Stimulated activated CD8-positive, alpha-beta memory T cell treated with anti-CD3 and anti-CD28 coated beads, Interleukin-4, amount 100 ng/mL, for 4 hours (primary cell): ENCODE data around the gene ISCA2.
"Not testable (repeated sequence)": the region's sequence is repeated elsewhere in the genome, so short reads cannot be mapped to it uniquely, and the experiment has no call there.

Source experiments
- DNase-seq, 2 donors: peaks; one replicate each; pipeline ENCODE4 v3.0.0-alpha.2; 2020; ENCODE audit warnings: low read depth in 2 of 2, low spot score in 1 of 2

ISCA2 gene

GRCh38 chr14:74526854-74527585 lies 33.5 kb downstream of the ISCA2 start:
- DNase-seq: no peak

DNA sequence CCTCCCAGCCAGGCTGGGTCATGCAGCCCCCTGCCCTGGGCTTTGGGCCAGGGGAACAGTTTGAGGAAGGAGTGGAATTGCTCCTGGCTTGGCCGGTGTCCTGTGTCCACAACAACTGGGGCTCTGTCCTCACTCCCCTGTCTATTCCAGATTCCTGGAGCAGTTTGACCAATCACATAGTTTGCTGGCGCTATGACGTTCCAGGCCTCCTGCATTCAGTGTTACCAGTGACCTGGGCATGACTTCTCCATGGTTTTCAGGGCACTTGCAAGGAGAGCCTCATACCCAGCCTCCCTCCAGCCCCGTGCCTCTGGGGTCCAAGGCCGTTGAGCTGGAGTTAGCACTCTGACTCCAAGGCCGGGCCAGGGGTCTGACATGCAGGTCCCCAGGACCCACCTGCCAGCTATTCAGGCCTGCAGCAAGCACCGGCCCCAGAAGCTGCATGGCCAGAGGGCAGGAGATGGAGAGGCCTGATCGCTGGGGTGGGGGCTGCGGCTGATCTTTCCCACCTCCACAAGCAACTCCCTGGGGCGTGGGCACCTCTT lies 34.2 kb downstream of the ISCA2 start:
- DNase-seq: no peak

- DNase-seq: no peak
Observed at GRCh38 chr14:74528406-74528805, 34.8 kb downstream of the ISCA2 start.

DNA sequence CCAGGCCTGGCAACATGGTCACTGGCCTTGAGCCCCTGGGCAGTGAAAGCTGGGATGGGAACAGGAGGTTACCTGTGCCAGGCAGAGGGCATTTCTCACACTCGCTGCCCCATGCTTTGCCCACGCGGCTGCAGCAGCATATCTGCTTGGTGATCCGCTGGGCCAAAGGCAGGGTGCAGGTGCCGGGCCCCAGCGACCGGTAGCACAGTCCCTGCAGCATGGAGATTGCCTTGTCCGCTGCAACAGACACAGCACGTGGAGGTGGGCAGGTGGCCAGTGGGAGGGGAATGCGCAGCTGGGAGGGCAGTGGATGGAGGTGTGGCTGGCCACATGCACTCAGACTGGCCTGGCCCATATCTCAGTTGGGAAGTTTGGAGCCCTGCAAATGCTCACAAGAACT lies 35.3 kb downstream of the ISCA2 start:
- DNase-seq: no peak

DNA sequence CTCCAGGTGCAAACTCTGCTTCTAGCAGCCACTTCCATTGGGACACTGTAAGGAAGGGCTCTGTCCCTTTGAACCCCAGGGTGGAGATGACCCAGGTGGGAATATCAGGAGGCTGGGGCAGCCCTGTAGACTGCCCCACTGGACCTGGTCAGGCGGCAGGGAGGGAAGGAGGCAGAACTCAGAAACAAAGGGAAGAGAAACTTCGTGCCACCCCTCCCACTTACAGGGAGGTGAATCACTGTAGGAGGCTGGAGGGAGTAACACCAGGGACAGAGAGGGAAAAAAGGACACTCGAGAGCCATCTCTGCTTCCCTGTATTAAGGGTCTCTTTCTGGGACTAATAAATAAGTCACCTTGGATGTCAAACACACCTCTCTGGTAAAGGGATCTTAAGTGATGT lies 37.4 kb downstream of the ISCA2 start:
- DNase-seq: no peak

DNA sequence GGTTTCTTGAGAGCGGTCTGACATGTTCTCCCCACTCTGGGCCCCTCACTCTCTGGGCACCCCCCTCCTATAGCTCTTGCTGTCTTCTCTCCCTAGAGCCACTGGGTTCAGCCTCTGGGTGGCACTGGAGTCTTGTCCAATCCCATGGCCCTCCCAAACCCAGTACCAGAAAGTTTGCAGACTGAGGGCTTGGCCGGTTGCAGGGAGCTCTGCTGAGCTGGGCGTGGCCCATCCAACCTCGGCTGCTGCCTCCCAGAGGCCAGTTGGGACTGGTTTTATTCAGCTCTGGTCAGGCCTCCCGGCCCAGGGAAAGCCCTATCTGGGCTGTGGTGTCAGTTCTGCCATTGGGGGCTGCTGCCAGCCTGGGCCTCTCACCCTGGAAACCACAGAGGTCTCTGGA lies 37.9 kb downstream of the ISCA2 start:
- no peak for DNase-seq

- DNase-seq: no peak
Observed at GRCh38 chr14:74532246-74532645, 38.7 kb downstream of the ISCA2 start.

DNA sequence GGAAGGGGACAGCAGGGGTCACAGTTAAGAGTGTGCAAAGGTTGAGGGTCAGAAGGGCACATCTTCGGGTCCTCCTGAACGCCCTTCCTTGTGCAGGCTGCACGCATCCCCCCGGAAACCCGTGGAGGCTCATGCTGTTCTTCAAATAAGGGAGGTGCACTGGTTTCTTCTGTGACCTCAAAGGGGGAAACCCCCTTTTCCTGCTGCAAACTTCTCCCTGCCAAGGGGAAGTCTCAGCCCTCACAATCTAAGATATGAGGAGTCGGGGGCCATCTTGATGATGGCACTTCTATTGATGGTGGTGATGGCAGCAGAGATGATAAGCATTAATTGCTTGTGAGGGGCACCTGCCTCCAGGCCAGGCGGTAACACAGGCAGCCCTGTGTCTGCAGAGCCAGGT lies 40.0 kb downstream of the ISCA2 start:
- DNase-seq: no peak

GRCh38 chr14:74535756-74536325 lies 42.3 kb downstream of the ISCA2 start:
- DNase-seq: no peak

- DNase-seq: not testable (repeated sequence)
Observed at GRCh38 chr14:74536336-74536735, 42.8 kb downstream of the ISCA2 start.

DNA sequence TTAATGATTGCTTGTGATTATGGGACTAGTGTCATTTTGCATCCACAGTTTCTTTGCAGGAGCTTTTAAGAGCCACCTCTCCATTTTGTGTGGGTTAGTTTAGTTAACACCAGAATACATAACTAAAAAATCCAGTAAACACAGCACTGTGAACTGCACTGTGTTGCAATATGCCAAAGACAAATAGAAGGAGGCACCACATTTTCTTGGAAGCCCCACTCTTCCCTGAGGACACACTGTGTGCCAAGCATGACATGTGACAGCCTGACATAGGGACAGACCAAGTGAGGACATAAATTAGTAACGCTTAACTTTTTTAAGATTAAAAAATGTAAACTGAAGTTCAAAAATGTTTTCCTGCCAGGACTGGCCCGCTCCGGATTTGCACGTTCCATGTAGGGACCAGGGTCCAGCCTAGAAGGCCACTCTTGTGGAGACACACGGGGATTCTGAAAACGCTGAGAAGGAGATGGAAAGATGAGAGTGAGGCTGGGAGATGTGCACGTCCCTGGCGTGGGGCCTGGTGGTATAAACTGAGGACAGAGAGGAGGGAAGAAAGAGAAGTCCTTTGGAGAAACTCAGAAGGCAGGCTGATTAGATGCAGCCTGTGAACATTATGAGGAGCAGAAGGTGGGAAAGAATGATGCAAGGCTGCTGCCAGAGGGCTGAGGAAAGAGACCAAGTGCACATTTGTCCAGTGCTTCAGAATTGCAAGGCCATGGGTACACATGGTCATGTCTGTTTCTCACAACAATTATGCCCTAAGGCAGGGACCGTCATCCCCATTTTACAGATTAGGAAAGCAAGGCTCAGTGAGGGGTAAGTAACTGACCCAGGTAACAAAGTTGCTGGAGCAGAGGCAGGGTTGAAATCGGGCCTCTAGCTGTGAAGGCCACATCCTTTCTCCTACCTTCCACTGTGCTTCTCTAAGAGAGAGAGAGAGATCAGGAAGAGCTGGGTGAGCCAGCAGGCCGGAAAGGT lies 45.1 kb downstream of the ISCA2 start:
- DNase-seq: no peak

DNA sequence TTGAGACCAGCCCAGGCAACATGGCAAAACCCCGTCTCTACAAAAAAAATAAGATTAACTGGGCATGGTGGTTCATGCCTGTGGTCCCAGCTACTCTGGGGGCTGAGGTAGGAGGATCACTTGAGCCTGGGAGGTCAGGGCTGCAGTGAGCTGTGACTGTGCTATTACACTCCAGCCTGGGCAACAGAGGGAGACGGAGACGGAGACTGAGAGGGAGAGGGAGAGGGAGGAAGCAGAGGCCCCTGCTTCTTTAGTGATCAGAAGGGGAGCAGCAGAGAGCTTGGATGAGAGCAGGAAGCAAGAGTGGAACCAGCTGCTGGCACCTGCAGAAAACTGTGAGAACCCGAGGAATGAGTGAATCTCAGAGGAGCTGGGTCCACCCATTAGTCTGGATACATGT lies 45.9 kb downstream of the ISCA2 start:
- DNase-seq: no peak

- DNase-seq: no peak
Observed at GRCh38 chr14:74541225-74541624, 47.7 kb downstream of the ISCA2 start.

DNA sequence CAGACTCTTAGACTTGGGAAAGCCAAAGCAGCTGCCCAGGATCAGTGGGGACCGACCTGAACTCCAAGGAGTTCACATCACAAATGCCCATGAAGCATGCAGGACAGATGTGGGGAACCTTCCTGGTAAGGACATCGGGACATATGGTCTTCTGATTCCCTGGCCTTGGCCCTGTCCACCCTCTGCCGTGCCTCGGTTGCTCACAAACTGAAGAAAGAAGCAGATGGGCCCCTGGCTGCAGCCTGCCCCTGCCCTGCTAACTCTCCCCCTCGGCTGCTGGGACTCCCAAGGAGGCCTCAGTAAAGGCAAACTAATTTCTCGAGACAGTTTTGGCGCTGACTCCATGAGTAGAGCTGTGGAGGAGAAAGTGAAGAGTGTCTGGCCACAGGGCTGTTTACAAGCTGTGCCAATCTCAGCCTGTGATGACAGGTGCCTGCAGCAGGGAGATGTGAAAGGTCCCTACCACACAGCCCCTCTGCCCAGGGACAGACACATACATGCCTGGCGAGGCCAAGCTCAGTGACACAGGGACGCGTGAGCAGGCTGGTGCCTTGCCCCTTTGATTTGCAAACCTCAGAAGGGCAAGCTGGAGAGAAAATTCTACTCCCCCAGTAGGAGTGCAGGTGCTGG lies 48.6 kb downstream of the ISCA2 start:
- no peak for DNase-seq

DNA sequence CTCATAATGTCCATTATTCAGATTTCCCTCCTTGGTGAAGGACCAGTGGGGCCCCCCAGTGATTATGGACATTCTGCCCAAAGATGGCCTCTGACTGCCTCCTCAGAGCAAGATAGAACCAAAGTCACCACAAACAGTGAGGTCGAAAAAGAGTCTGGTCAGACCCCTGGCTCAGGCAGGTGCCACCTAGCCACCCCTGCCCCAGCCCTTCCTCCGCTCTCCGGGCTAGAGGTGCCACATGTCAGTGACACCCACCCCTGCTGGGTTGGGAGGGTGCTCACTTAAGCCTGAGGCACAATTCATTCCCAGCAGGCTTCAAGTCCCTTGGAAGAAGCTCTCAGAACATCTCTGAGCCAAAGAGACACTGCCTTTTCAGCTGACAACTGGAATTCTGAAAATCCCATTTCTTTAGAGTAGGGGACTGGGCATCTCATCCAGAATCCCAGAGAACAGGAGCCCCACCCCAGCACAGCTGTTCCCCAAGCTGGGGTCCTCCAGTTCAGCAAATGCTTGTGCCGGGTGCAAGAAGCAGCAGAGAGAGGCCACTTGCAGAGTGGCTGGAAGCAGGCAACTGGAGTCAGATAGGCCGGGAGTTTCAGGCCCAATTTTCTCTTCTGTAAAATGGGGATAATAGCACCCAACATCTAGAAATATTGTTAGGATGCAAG lies 50.3 kb downstream of the ISCA2 start:
- DNase-seq: no peak

GRCh38 chr14:74545386-74545785 lies 51.8 kb downstream of the ISCA2 start:
- DNase-seq: no peak

GRCh38 chr14:74546416-74546815 lies 52.9 kb downstream of the ISCA2 start:
- DNase-seq: no peak
